Psoas muscle (tissue), 8 donors: Measurements from ENCODE around the gene MEF2C. TPM values are rescaled to one million over a fixed set of nuclear protein-coding genes. Genes with fewer than 3 reads are reported as not detected.
A peak's percentile ranks its signal among the peaks of the same experiment; 100 is the strongest.

Experiments
- ATAC-seq, 4 donors: fragments of 200-7000 bp; cut with Tn5 transposase; one replicate each; pipeline ENCODE4 v1.9.1; 2020; ENCODE audit warnings: moderate library complexity in 3 of 4, mild to moderate bottlenecking in 2 of 4
- DNase-seq, 2 donors: peaks; one replicate each; pipeline ENCODE4 v3.0.0-alpha.2; 2020
- H3K27ac ChIP-seq: fragments of 200-600 bp; one replicate; pipeline ENCODE4 v1.8.0; 2022
- H3K27me3 ChIP-seq, 3 donors: fragments of 200-600 bp in 1 of 3; one replicate each; pipeline versions ENCODE4 v1.6.1 to v1.8.0; 2013 to 2022; ENCODE audit warnings: low read length in 2 of 3, mild to moderate bottlenecking in 2 of 3, moderate library complexity in 1 of 3; ENCODE audit not compliant: insufficient read depth in 3 of 3
- H3K36me3 ChIP-seq, 2 donors: fragments of 200-600 bp in 1 of 2; one replicate each; pipeline versions ENCODE4 v1.6.1 to v1.8.0; 2013 to 2022; ENCODE audit warnings: low read depth in 1 of 2, mild to moderate bottlenecking in 1 of 2, moderate library complexity in 1 of 2; ENCODE audit not compliant: insufficient read depth in 1 of 2
- H3K4me1 ChIP-seq: fragments of 200-600 bp; one replicate; pipeline ENCODE4 v1.8.0; 2022
- H3K4me3 ChIP-seq: fragments of 200-600 bp; one replicate; pipeline ENCODE4 v1.8.0; 2022; ENCODE audit warnings: mild to moderate bottlenecking
- H3K9me3 ChIP-seq: fragments of 200-600 bp; one replicate; pipeline ENCODE4 v1.8.0; 2022
- CTCF ChIP-seq: fragments of 200-600 bp; IDR thresholded peaks from one replicate; pipeline ENCODE4 v1.8.0; 2022; ENCODE audit warnings: antibody characterized with exemption
- WGBS, 3 donors: extraction: QIAGEN DNeasy Blood & Tissue Kit; methylation state at CpG; one replicate each; pipeline versions ENCODE4 v1.1.6 to v1.1.7; 2013; 5-methylcytosine and 5-hydroxymethylcytosine counted together
- intact Hi-C, 2 donors: fragments of 100-400 bp; cut with DNase I; formaldehyde crosslinking; loops; one replicate each; pipeline versions ENCODE4 v1.11.0 to v1.14.2; 2022
- polyA plus RNA-seq, 3 donors: library from polyadenylated mRNA; stranded (reverse); fragments of 200-250 nt; gene quantifications; one replicate each; pipeline ENCODE4 v1.2.3, GENCODE V29; 2013
- total RNA-seq, 4 donors: library from RNA; stranded (reverse); fragmentation: NEBNext Ultra II Directional in 2 of 4; extraction: Animal tissue kit (Norgen Biotek cat#: 25700) in 2 of 4; gene quantifications; one replicate each; pipeline versions ENCODE4 v1.2.1 to v1.2.4, GENCODE V29; 2021 to 2023
- donor health status: healthy with polysubstance abuse.
- donor health status: DM: no; HTN: no; CAD: no; lungs with moderate emphysema.
- donor health status: Bipolar disorder and iron deficiency.
- donor health status: healthy.
- donor health status: DM: yes; HTN: yes; CAD: no.
- donor health status: DM: no; HTN: no; CAD: no.
- donor health status: DM: no; HTN: no; CAD: no.
- donor health status: DM: yes; HTN: yes; CAD: no.

MEF2C gene
- total and polyA plus RNA-seq, 7 donors = 9.3 to 530 (median 148) TPM

GRCh38 chr5:88786789-88787188 is 96.2 kb downstream of the MEF2C start:
- DNase-seq (no peak), ATAC-seq (peak in 1 of 4 donors; percentile 1)
- peak overlapping the region; percentile 68 for H3K27ac ChIP-seq
- H3K4me3 ChIP-seq = no peak overlapping the region
- WGBS, 3 donors = 63 to 74% (median 73%) methylated on average over 2 of the region's 2 CpGs
- H3K9me3 ChIP-seq = no peaks in the 10 kb centered on the region
- intact Hi-C loops = loop anchor here (2.0 to 5.0 kb wide), 2 partner anchors 38 to 41 kb away; no protein-coding TSS in a partner anchor
- H3K36me3 ChIP-seq = peaks cover 0 to 8% of the 10 kb centered on the region in 2 donors
- no peaks in the 10 kb centered on the region for H3K27me3 ChIP-seq
- no peak for TF ChIP-seq CTCF
- peaks cover 51% of the 10 kb centered on the region for H3K4me1 ChIP-seq

GRCh38 chr5:88785746-88786565 is 97.0 kb downstream of the MEF2C start:
- ATAC-seq = peak; percentile 88 to 93 (median 90)
- H3K4me3 ChIP-seq = peak overlapping the region; percentile 11
- no peak for TF ChIP-seq CTCF
- H3K36me3 ChIP-seq = peaks cover 0 to 4% of the 10 kb centered on the region in 2 donors
- H3K27ac ChIP-seq = peak overlapping the region; percentile 68
- no peak for DNase-seq
- WGBS, 3 donors = 1 to 3% (median 2%) methylated on average over 7 of the region's 7 CpGs
- no peaks in the 10 kb centered on the region for H3K27me3 ChIP-seq
- no peaks in the 10 kb centered on the region for H3K9me3 ChIP-seq
- intact Hi-C loops = loop anchor here (2.0 to 5.0 kb wide), 2 partner anchors 39 to 41 kb away; no protein-coding TSS in a partner anchor
- H3K4me1 ChIP-seq = peaks cover 54% of the 10 kb centered on the region

GRCh38 chr5:88782571-88782970 is 100.4 kb downstream of the MEF2C start:
- intact Hi-C loops = no loop called here
- WGBS, 3 donors = 56 to 76% (median 61%) methylated on average over 4 of the region's 4 CpGs

GRCh38 chr5:88780736-88781135 is 102.2 kb downstream of the MEF2C start:
- Histone ChIP-seq H3K4me1 (peaks cover 63% of the 10 kb centered on the region), H3K27me3 (no peaks in the 10 kb centered on the region), H3K27ac (peak overlapping the region; percentile 43), H3K36me3 (no peaks in the 10 kb centered on the region), H3K4me3 (no peak overlapping the region), H3K9me3 (no peaks in the 10 kb centered on the region)
- ATAC-seq (no peak), DNase-seq (no peak)
- intact Hi-C loops = no loop called here
- 50 to 67% (median 64%) methylated on average over 1 of the region's 1 CpG for WGBS, 3 donors
- TF ChIP-seq CTCF = no peak

More at GRCh38 chr5:88782571-88782970, 100.4 kb downstream of the MEF2C start:
- DNase-seq (no peak), ATAC-seq (no peak)
- H3K27ac ChIP-seq = no peak overlapping the region
- H3K27me3 ChIP-seq = no peaks in the 10 kb centered on the region
- no peak overlapping the region for H3K4me3 ChIP-seq
- H3K4me1 ChIP-seq = peaks cover 70% of the 10 kb centered on the region
- no peaks in the 10 kb centered on the region for H3K9me3 ChIP-seq
- no peaks in the 10 kb centered on the region for H3K36me3 ChIP-seq
- TF ChIP-seq CTCF = no peak
